Activated naive CD8-positive, alpha-beta T cell treated with anti-CD3 and anti-CD28 coated beads, Interleukin-2, amount 10 ng/mL, durations not matched to agents 7 days and 5 days (primary cell): ENCODE results near the gene LPAR2. TPM values are rescaled to one million over a fixed set of nuclear protein-coding genes. Genes with fewer than 3 reads are reported as not detected.

Experiments
- ATAC-seq: fragments of 150-1000 bp; cut with Tn5 transposase; one replicate; pipeline ENCODE4 v1.10.0; 2021; ENCODE audit warnings: low read depth, moderate library complexity
- POLR2A ChIA-PET: fragments of 350-600 bp; sonication (Branson Sonifier 250); formaldehyde crosslinking; loops from one replicate; lab custom pipeline; 2021; ENCODE audit warnings: antibody characterized with exemption; lab: Charles Lee
- DNase-seq: peaks from one replicate; pipeline ENCODE4 v3.0.0; 2021
- H3K27ac Mint-ChIP-seq: one replicate; pipeline ENCODE4 v1.8.0; 2022; ENCODE audit warnings: mild to moderate bottlenecking, mixed read lengths
- H3K27me3 Mint-ChIP-seq: one replicate; pipeline ENCODE4 v1.8.0; 2022; ENCODE audit warnings: mild to moderate bottlenecking, moderate library complexity, mixed read lengths
- H3K36me3 Mint-ChIP-seq: one replicate; pipeline ENCODE4 v1.8.0; 2021; ENCODE audit warnings: mild to moderate bottlenecking, mixed read lengths
- H3K4me1 Mint-ChIP-seq: one replicate; pipeline ENCODE4 v1.8.0; 2021; ENCODE audit warnings: mixed read lengths
- H3K4me3 Mint-ChIP-seq: one replicate; pipeline ENCODE4 v1.8.0; 2022; ENCODE audit warnings: mild to moderate bottlenecking, moderate library complexity, mixed read lengths
- H3K9me3 Mint-ChIP-seq: one replicate; pipeline ENCODE4 v1.8.0; 2021; ENCODE audit warnings: mixed read lengths
- total RNA-seq, 2 experiments: library from RNA; stranded (reverse); gene quantifications; one replicate each; pipeline ENCODE4 v1.2.3, GENCODE V29; 2021

LPAR2 gene
- total RNA-seq, 2 experiments from 2014 or later = 73.6 to 73.8 TPM

DNA sequence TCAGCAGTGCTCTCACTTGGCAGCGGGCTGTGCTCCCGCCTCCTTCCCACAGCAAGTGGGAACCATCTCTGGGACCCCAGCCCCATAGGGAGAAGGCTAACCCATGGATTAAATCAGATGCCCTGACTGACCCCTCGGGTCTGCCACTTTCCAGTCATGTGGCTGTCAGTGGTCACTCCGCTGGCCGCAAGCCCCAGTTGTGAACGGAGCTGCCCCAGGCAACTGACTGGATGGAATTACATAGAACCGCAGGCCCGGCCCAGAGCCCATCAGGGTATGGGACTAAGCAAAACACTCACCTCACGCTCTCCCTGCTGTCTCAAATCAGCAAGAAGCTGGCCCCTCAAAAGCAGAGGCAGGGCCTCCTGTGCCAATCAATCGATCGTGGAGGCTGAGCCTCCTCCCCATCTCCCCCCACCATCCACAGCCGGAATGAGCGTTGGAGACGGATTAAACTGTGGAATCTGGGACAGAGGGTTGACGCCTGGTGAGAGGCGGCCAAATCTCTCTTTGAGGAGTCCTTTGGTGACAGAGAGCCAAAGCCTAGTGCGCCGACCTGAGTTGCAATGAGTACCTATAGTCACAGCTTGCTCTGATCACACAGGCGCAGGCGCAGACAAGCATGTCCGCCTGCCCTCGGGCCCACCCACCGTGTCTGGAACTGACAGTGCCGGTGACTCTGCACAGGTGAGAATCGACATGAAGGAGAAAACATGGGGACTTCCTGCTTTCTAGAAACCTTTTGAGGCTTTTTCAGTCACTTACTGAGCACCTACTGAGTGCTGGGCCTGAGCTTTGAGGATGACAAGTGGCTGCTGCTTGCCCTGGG, 48.3 kb downstream of the LPAR2 start:
- DNase-seq (no peak), ATAC-seq (no peak)
- H3K36me3 Mint-ChIP-seq = peaks cover 9% of the 10 kb centered on the region
- POLR2A ChIA-PET = interaction anchor here (0.8 to 1.0 kb wide), 3 partner anchors 11 to 41 kb away, joined by 3 to 5 read pairs (median 3); no protein-coding TSS in a partner anchor
- peak overlapping the region; percentile 57 for H3K27ac Mint-ChIP-seq
- no peak overlapping the region for H3K4me3 Mint-ChIP-seq
- H3K9me3 Mint-ChIP-seq = no peaks in the 10 kb centered on the region
- H3K4me1 Mint-ChIP-seq = peaks cover 23% of the 10 kb centered on the region
- no peaks in the 10 kb centered on the region for H3K27me3 Mint-ChIP-seq

DNA sequence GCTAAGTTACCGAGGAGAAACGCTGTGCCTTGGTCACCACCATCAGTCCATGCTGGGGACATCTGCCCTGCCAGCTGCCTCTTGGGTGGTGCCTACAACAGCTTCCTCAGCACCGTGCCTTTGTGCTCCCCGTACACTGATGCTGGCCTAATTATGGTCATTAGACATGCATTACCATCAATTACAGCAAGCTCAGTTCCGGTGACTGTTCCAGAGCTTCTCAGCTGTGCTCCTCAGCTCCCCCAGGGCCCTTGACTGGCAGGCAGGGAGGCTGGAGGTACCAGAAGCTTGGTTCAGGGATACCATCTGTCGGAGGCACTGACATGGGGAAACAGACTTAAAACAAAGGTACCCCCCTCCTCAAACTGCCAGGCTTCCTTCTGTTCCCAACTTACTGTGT, 49.8 kb downstream of the LPAR2 start:
- ATAC-seq = no peak
- POLR2A ChIA-PET = no interaction called here
- no peak overlapping the region for H3K27ac Mint-ChIP-seq
- no peaks in the 10 kb centered on the region for H3K9me3 Mint-ChIP-seq
- no peaks in the 10 kb centered on the region for H3K27me3 Mint-ChIP-seq
- DNase-seq = no peak
- H3K4me1 Mint-ChIP-seq = peaks cover 16% of the 10 kb centered on the region
- H3K36me3 Mint-ChIP-seq = peaks cover 5% of the 10 kb centered on the region
- no peak overlapping the region for H3K4me3 Mint-ChIP-seq

DNA sequence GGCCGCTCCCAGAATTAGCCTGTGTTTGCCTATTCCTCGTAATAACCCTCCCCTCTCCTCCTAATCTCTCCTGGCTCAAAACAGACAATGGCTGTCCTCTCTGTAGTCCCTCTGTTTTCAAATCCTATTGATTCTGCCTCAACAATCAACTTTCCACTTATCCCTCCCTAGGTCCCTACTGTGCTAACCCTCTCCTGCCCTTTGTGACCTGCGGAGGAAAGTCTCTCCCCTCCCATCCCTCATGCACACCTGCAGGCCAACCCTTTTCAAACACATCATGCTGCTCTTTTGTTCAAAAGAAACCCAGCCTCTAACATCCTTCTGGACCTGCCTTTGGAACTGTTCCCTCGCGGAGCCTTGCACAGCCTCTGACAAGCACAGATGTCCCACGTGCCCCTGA, 52.6 kb downstream of the LPAR2 start:
- Mint-ChIP-seq H3K36me3 (peaks cover 13% of the 10 kb centered on the region), H3K9me3 (no peaks in the 10 kb centered on the region), H3K27me3 (no peaks in the 10 kb centered on the region), H3K27ac (no peak overlapping the region), H3K4me1 (peaks cover 9% of the 10 kb centered on the region), H3K4me3 (no peak overlapping the region)
- DNase-seq (no peak), ATAC-seq (no peak)
- POLR2A ChIA-PET = no interaction called here

Other genes starting within 250 kb of the LPAR2 start
- 100 to 1,000 TPM; 152 to 153 TPM for gene GATAD2A, start 222.5 kb downstream of the LPAR2 start, total RNA-seq
- 1 to 10 TPM; 5.8 to 6.5 TPM for gene TSSK6, start 112.7 kb downstream of the LPAR2 start, total RNA-seq
- gene NDUFA13, start 112.0 kb downstream of the LPAR2 start, total RNA-seq = 100 to 1,000 TPM; 306 to 336 TPM
- 10 to 100 TPM; 11.7 to 11.9 TPM for gene YJEFN3, start 99.3 kb downstream of the LPAR2 start, total RNA-seq
- under 1 TPM; 0.11 to 0.14 TPM for gene CILP2, start 90.0 kb downstream of the LPAR2 start, total RNA-seq
- 10 to 100 TPM; 41.3 to 46.1 TPM for gene PBX4, start 9.5 kb downstream of the LPAR2 start, total RNA-seq
- gene GMIP, start 15.4 kb upstream of the LPAR2 start, total RNA-seq = 100 to 1,000 TPM; 128 to 135 TPM
- 100 to 1,000 TPM; 108 to 115 TPM for gene ATP13A1, start 35.5 kb upstream of the LPAR2 start, total RNA-seq
- 100 to 1,000 TPM; 123 to 126 TPM for gene ZNF101, start 40.6 kb upstream of the LPAR2 start, total RNA-seq
- gene ZNF14, start 104.9 kb upstream of the LPAR2 start, total RNA-seq = 10 to 100 TPM; 13.7 to 16.9 TPM
- 10 to 100 TPM; 39.4 to 41.5 TPM for gene ZNF506, start 193.5 kb upstream of the LPAR2 start, total RNA-seq
- gene ZNF253, start 237.7 kb upstream of the LPAR2 start, total RNA-seq = 10 to 100 TPM; 25.6 to 32.4 TPM